Ramos (cell line): Measurements from ENCODE around the gene GBA2.

ENCODE experiments used
- in situ Hi-C: fragments of 300-500 bp; cut with MboI; formaldehyde crosslinking; loops from one replicate; pipeline ENCODE4 v1.14.3; 2022; ENCODE audit warnings: low sequenced_read_pairs; ENCODE audit not compliant: unreplicated experiment

The GBA2 gene

DNA sequence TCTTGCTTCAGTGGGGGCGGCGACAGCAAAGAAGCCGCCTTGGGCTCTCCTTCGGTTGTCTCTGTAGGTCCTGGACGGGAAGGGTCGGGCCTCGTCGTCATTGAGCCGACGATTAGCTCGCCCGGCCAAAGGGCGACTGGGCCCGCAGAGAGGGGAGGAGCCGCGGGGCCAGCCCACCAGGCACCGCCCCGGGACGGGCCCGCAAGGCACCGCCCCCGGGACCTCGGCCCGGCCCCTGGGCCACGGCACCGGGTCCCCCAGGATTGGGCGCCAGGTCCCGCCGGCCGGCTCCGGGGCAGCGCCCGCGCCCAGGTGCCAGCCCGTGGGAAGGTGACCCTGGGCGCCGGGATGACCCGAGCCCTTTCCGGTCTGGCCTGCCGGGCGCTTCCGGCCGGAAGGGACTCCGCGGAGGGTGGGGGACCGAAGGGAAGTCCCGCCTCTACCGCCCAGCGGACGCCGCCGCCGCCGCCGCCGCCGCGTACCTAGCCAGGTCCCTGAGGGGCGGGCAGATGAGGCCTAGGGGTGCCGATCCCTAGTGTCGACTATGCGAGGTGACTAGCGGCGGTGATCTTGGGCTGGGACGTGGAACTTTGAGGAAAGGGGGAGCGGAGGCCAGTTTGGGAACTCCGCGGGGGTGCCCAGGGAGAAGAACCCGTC, at the start of gene GBA2, which contains the start of gene RGP1:
TSS of gene GBA2 (minus strand) at position 371 of the 657 bp plus-strand sequence. CDS start 524 bp downstream, outside the sequence.
TSS of gene RGP1 (plus strand) at position 430 of the 657 bp plus-strand sequence. CDS start 469 bp downstream, outside the sequence.
- in situ Hi-C loops, result loop anchor here (25.0 kb wide), 1 partner anchor 662 kb away; the partner anchor contains the start of genes FANCG and PIGO

DNA sequence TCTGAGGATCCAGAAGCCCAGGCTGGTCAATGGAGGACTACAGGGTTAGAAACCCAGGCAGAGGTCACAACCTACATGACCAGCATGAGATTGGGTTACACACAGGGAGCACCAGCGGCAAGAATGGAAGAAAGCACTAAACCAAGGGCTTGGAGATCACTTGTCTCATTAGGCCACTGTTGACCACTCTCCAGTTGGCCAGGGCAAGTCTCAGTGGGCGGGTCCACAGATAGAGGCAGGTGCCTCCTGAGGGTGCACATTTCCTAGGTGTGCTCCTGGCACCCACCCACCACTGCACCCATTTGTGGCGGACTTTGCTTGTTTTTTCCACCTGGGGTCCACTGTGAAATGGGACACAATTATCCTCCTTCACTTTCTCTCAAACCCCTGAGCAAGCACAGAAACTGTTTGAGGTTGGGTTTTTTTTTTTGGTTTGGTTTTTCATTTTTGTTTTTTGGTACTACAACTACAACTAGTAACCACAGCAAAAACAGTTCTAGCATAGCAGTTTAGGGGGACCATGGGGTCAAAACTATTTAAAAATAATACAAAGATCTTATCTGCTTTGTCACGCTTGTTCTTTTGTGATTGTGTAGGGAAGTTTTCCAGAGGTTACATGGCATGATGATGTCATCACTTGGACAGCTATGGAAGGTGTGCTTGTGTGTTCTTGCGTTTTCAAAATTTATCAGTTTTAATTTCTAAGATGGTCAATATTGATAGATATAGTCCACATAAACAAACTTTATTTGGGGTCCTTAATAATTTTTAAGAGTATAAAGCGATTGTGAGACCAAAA, 48.5 kb upstream of the GBA2 start:
- in situ Hi-C loops, result no loop called here

DNA sequence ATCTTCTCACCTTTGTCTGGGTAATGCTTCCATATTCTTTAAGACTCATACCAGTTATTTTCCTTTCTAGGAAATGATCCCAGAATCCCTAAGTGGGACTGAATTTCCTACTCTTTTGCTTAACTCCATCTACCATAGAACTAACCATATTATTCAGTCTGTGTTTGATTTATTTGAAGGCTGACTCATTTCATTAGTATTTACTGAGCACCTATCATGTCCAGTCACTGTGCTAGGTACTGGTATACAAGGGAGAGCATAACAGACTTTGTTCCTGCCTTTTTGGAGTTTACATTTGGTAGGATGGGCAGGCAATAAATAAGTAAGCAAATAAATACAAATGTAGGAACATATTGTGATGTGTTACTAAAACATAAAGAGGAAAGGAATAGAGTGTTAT, 46.7 kb upstream of the GBA2 start:
- in situ Hi-C loops, result no loop called here

DNA sequence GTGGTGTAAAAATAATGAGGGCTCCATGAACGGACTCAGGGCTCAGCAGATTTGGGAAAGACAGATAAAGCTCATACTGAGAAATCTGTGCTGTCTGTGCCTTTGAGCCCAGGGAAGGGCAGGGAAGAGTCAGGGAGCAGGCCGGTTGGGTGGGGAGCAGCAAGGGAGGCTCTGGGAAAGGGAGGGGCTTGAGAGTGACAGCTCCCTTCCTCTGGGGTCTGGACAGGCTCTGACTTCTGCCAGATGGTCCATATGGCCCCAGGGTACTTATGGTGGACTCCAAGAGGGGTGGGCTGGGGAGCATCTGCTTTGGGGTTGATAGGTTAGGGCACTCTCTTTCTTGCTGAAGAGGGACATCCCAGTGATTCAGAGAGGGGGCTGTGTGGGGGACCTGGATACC, 44.4 kb upstream of the GBA2 start:
- in situ Hi-C loops, result loop anchor here (5.0 kb wide), 1 partner anchor 84 kb away; no protein-coding TSS in a partner anchor

DNA sequence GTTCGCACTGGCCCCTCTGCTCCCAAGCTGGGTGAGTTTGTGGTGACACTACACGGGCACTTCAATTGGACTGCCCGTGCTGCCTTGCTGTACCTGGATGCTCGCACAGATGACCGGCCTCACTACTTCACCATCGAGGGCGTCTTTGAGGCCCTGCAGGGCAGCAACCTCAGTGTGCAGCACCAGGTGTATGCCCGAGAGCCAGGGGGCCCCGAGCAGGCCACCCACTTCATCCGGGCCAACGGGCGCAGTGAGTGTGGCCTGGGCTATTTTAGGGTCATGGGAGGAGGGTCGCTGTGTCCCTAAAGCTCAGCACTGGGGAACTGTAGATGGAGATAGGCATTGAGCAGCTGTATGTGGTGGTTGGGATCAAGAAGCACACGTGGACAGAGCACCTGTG, 43.8 kb upstream of the GBA2 start:
- in situ Hi-C loops, result loop anchor here (5.0 kb wide), 1 partner anchor 84 kb away; no protein-coding TSS in a partner anchor

DNA sequence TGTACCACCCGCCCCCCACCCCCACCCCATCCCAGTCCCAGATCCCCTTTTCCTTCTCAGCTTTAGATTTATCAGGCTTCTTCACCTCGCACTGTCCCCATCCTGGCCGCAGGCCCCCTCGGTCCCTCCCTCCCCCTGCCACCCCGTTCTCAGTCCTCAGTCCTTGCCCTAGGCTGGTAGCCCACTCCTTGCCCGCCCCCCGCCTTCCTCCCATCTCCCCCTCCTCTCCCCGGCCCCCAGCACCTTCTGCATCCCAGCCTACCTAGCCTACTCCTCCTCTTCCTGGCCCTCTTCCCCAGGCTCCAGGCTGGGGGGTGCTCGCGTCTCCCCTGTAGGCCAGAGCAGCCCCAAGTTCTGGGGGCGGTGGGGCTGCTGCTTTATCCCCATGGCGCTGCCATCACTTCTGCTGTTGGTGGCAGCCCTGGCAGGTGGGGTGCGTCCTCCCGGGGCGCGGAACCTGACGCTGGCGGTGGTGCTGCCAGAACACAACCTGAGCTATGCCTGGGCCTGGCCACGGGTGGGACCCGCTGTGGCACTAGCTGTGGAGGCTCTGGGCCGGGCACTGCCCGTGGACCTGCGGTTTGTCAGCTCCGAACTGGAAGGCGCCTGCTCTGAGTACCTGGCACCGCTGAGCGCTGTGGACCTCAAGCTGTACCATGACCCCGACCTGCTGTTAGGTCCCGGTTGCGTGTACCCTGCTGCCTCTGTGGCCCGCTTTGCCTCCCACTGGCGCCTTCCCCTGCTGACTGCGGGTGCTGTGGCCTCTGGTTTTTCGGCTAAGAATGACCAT, 43.2 kb upstream of the GBA2 start:
- in situ Hi-C loops, result loop anchor here (5.0 kb wide), 1 partner anchor 85 kb away; no protein-coding TSS in a partner anchor

DNA sequence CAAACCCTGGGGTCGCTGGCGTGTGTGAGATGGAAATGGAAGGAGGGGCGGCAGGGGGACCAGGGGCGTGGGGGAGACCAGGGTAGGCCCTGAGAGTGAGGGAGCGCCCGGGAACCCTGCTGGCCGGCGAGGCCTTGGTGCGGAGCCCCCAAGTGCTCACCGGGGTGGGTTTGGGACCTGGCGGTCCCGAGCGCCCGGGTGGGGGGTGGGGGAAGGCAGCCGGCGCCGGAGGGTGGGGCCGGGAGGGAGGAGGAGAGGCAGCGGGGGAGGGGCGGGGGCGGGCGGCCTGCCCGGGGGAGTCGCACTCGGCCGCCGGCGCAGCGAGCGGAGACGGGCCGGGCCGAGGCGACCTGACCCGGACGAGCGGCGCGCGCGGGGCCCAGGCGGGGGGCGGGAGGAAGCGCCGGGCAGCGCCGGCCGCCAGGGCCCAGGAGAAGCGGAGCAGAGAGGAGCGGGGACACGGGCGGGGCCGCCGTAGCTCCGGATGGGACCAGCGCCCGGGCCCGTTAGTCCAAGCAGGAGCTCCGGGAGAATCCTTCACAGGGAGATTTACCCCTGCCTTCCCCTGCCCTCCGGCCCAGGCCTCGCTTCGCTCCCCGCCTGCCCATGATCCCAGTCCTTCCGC, 42.4 kb upstream of the GBA2 start, which contains the start of gene NPR2:
TSS of gene NPR2 (plus strand) at position 295 of the 625 bp plus-strand sequence. CDS start 818 bp downstream, outside the sequence.
- in situ Hi-C loops, result loop anchor here (5.0 kb wide), 1 partner anchor 86 kb away; no protein-coding TSS in a partner anchor

DNA sequence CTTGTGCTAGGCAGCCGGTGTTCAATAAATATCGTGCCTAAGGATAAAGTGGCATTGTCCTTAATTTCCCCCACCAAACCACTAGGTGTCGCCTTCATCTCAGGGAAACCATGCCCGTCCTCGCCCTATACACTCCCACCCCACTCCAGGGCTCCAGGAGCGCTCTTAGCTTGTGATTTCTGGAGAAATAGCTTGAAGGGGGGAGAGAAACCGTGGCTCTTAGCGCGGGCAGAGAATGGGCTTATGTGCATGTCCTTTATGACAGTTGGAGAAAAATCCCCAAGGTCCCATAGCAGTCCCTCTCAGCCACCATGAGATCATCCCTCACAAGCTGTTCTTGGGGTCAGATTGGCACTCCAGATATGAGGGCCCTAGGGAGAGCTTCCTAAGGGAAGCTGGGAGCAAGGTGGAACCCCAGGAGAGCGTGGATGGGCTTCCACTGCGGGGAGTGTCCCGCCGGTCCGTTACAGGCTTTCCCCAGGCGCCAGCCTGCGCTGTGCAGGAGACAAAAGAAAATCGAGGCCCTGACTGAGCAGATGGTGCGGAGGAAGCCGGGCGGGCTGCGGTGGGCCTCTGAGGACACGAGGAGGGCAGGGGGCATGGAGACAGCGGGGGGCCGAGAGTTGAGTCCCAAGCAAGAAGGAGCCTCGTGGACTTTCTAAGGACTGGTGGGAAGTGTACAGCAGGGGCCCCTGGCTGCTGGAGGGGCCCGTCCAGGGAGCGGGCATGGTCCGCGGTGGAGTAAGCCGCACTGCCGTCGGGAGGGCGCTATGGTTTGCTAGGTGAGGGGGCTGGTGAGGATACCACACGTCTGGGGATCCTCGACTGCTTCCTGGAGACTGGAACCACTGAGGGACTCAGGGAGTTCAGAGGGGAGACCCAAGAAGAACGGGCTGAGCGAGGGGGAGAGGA, 41.6 kb upstream of the GBA2 start:
- in situ Hi-C loops, result loop anchor here (5.0 kb wide), 1 partner anchor 87 kb away; no protein-coding TSS in a partner anchor

DNA sequence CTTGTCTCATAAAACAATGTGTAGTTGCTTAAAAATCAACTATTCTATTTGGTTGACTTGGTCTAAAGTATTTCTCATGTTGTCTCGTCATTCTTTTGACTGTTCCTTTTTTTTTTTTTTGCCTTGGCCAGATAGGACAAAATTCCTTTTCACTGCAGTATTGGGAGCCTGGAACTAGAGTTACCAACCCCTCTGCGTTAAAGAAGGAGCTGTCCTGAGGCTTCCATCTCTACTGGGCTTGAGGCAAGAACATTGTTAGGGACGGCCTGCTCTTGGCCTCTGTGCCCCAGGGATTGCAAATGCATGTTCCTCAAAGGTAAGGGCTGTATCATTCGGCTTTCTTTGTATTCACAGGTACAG, 41.0 kb upstream of the GBA2 start:
- in situ Hi-C loops, result loop anchor here (5.0 kb wide), 1 partner anchor 87 kb away; no protein-coding TSS in a partner anchor

DNA sequence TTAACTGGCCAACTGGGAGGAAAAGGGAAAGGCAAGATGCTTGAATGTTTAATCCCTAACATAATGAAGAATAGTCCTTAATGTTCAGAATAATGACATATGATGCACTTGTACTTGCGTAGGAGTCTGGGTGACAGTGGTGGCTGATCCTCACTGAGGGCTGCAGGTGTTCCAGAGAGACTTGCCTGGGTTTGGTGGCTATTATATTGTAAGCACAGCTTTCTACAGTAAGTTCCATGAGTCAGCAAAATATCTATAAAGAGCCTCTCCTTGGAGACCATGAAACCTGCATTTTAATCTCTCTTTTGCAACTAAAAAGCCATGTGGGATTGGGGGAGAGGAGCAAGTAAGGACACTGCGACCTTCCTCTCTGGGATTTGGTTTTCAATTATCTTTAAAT, 40.5 kb upstream of the GBA2 start:
- in situ Hi-C loops, result no loop called here

DNA sequence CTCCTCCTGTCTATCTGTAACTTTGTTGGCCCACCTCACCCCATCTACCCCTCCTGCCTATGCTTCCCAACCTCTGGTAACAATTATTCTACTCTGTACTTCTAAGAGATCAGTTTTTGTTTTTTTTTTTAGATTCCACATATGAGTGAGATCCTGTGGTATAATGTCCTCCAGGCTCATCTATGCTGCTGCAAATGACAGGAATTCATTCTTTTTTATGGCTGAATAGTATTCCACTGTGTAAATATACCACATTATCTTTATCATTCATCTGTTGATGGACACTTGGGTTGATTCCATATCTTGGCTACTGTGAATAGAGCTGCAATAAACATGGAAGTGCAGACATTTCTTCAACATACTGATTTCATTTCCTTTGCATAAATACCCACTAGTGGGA, 34.4 kb upstream of the GBA2 start:
- in situ Hi-C loops, result no loop called here

DNA sequence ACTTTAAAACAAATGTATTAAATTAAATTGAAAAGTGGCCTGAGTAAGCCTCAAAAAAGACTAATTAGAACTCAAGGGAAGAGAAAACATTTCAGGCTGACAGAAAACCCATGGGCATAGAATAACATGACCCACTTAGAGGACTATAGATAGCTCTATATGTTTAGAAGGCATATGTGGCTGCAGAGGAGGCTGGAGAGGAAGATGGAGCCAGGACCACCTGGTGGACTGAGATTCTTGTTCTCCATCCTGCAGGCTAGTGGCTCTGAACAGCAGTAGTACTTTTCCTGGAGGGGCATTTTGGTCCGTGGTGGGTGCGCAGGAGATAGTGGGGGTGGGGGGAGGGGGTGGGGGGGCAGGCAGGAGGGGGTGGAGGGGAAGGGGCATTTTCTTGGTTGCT, 32.0 kb upstream of the GBA2 start:
- in situ Hi-C loops, result no loop called here

DNA sequence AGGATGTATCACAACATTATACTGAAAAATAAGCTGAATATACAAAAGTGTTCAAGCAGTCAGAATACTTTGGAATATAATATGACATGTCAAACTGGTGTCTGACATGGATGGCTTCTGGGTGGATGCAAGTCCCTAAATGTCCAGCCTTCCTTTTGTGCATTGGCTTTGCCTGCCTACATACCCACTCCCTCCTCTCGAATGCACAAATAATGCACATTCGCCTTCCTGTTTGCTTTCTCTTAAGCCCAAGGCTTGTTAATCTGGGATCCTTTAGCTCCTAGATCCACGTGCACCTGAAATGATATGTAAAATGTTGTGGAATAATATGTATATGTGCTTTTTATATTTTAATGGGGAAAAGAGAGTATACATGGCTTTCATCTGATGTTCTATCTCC, 29.5 kb upstream of the GBA2 start:
- in situ Hi-C loops, result no loop called here

DNA sequence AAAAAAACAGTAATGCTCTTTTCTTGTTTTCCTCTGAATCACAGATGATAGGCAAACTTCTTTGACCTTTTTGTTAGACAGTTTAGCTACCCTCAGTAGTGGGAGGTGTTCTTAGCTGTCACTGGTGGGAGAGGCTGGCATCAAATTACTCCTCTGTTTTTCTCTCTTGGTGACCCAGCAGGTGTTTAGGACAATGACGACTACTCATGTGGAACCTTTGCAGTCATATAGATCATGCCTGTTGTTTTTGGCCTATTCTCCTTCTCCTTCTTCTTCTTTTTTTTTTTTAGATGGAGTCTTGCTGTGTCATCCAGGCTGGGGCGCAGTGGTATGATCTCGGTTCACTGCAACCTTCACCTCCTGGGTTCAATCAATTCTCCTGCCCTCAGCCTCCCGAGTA, 27.0 kb upstream of the GBA2 start:
- in situ Hi-C loops, result no loop called here

DNA sequence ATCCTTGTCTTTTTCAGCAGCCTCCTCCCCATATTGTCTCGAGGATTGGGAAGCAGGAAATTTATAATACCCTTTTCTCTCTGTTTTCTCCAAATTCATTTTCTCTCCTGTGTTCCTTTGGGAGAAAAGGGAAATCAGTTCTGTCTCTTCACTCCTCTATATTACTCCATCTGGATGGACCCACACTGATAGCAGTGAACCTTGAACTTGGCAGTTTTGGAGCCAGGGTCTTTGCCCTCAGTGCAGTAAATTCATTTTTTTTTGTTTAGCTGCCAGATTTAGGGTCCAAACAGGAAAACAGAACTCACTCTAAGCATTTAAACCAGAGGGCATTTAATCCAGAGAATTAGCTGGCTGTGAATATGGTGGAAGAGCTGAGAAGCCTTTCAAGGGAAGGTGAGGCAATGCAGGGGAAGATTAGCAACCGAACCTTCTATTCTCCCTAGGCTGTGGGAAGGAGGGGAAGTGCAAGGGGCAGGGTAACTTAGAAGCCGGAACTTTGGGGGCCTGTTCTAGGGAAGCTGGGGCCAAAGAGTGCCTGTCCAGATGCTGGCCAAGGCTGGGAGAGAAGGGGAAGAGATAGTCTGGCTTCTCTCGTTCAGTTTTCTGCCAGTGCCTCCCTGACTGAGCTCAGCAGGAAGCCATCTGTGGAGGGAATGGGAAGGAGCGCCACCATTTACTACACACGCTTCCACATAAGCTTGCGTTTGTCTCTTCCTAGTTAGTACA, 26.0 kb upstream of the GBA2 start:
- in situ Hi-C loops, result no loop called here

DNA sequence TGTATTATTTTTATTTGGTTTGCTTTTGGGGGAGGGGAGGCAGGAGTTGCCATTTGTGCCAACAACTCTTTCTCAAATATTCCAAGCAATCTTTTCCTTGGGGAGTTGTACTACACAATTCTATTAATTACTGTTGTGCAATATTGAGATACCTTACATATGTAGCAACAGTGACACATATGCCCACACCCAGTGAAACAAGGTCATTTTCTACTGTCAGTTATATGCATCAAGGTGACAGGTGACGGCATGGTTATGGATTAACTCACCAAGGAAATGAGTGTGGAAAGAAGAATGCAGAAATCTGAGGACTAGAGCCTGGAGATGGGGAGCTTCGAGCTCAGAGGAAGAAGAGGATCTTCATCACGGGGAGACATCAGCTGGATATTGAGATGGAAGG, 22.9 kb upstream of the GBA2 start:
- in situ Hi-C loops, result no loop called here

DNA sequence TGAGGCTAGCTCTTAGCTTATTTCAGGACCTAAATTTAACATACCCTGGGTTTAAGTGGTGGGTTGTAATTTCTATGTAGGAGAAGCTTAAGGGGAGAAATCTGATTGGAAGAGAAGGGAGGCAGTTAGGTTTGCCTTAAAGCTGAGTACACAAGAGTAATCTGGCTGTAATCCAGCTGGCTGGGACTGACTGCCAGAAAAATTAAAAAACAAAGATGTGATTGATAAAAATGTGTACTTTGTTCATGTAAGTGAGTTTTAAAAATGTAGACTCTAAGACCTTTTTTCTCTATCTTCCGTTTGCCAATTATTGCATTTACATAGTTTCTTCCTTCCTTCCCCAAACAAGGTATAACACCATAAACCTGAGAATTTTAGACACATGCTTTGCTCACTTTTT, 22.5 kb upstream of the GBA2 start:
- in situ Hi-C loops, result no loop called here

DNA sequence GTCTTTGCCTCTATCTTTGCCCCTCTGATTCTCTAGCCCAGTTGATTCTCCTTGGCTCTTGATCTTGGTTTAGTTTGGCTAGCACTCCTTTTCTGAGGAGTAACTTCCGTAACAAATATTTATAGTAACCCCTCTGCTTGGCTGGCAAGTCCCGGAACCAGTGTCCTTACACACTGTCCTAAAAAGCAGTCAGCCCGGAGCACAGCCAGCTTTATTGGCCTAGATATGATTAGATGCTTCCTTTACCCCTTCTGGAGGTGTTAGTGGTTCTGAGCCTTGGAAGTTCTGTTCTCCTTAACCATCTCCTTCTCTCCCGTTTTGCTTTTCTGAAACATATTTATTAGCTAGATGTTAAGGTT, 22.0 kb upstream of the GBA2 start:
- in situ Hi-C loops, result no loop called here
